Right atrium auricular region (tissue), 2 donors: ENCODE results near the gene FANCD2OS. TPM values are rescaled to one million over a fixed set of nuclear protein-coding genes. Genes with fewer than 3 reads are reported as not detected.

Experiments
- DNase-seq: peaks from one replicate; pipeline ENCODE4 v3.0.0-alpha.2; 2019; ENCODE audit warnings: low spot score
- H3K27ac ChIP-seq, 2 donors: fragments of 200-600 bp; sonication (generic); 1 replicate in 1 of 2; 2 replicates in 1 of 2; pipeline ENCODE4 v1.5.1; 2016 to 2019
- H3K27me3 ChIP-seq, 2 donors: fragments of 200-600 bp; sonication (generic); one replicate each; pipeline versions ENCODE4 v1.5.1 to v1.6.0; 2017 to 2019
- H3K36me3 ChIP-seq: fragments of 200-600 bp; sonication (generic); one replicate; pipeline ENCODE4 v1.5.1; 2016
- H3K4me1 ChIP-seq, 2 donors: fragments of 200-600 bp; sonication (generic); one replicate each; pipeline versions ENCODE4 v1.5.1 to v1.6.0; 2017 to 2019
- H3K4me3 ChIP-seq, 2 donors: fragments of 200-600 bp; sonication (generic); 1 replicate in 1 of 2; 2 replicates in 1 of 2; pipeline ENCODE4 v1.5.1; 2017 to 2019; ENCODE audit warnings: mild to moderate bottlenecking in 1 of 2, moderate library complexity in 1 of 2
- H3K9me3 ChIP-seq, 2 donors: fragments of 200-600 bp; sonication (generic); one replicate each; pipeline ENCODE4 v1.5.1; 2019
- total RNA-seq, 2 donors: library from RNA; depleted of rRNA; stranded (reverse); fragments of >200 nt; gene quantifications; one replicate each; pipeline ENCODE4 v1.1.0, GENCODE V29; 2016
- TF ChIP-seq, protein P1 (sequence below), 2 donors: fragments of 200-600 bp; sonication (generic); IDR thresholded peaks; one replicate each; pipeline ENCODE4 v1.5.1; 2019; ENCODE audit warnings: antibody characterized with exemption in 2 of 2

Gene FANCD2OS
- not detected for total RNA-seq

DNA sequence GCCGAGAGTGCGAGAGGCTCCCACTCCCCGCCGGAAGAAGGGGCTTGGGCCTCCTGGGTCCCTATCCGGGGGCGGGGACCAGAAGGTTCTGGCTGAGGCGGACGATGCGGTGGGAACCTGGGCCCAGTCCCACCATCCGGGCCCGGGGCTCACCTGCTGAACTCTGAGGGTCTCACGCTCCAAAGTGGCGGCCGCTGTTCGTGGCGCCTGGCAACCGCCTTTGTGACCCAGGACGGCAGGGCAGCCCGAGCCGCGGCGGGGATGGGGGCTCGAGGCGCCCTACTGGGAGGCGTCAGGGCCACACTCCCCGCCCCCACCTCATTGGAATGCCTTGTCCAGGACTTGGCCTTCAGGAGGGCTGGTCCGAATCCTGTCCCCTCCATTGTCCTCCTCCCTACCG, at the start of gene FANCD2OS:
FANCD2OS (minus strand) TSS at position 165 of the 400 bp plus-strand sequence. CDS start 3,481 bp downstream, outside the sequence.
- H3K36me3 ChIP-seq: no peaks in the 10 kb centered on the region
- no peak within 1 kb of the TSS for H3K4me3 ChIP-seq
- H3K27me3 ChIP-seq: no peaks in the 10 kb centered on the region
- TF ChIP-seq, protein P1, sequence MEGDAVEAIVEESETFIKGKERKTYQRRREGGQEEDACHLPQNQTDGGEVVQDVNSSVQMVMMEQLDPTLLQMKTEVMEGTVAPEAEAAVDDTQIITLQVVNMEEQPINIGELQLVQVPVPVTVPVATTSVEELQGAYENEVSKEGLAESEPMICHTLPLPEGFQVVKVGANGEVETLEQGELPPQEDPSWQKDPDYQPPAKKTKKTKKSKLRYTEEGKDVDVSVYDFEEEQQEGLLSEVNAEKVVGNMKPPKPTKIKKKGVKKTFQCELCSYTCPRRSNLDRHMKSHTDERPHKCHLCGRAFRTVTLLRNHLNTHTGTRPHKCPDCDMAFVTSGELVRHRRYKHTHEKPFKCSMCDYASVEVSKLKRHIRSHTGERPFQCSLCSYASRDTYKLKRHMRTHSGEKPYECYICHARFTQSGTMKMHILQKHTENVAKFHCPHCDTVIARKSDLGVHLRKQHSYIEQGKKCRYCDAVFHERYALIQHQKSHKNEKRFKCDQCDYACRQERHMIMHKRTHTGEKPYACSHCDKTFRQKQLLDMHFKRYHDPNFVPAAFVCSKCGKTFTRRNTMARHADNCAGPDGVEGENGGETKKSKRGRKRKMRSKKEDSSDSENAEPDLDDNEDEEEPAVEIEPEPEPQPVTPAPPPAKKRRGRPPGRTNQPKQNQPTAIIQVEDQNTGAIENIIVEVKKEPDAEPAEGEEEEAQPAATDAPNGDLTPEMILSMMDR (IDR thresholded peaks at IDR 0.05): no peak
- H3K4me1 ChIP-seq: no peaks in the 10 kb centered on the region
- no peaks in the 10 kb centered on the region for H3K9me3 ChIP-seq
- no peak for DNase-seq
- H3K27ac ChIP-seq: no peak within 1 kb of the TSS

- Histone ChIP-seq H3K27me3 (no peaks in the 10 kb centered on the region), H3K9me3 (no peaks in the 10 kb centered on the region), H3K4me1 (no peaks in the 10 kb centered on the region), H3K27ac (no peak overlapping the region), H3K4me3 (no peak overlapping the region), H3K36me3 (peaks cover 13% of the 10 kb centered on the region)
- no peak for DNase-seq
- TF ChIP-seq, protein P1 (IDR thresholded peaks at IDR 0.05): no peak
These were observed 49.0 kb upstream of the FANCD2OS start for GRCh38 chr3:10157031-10157430.

DNA sequence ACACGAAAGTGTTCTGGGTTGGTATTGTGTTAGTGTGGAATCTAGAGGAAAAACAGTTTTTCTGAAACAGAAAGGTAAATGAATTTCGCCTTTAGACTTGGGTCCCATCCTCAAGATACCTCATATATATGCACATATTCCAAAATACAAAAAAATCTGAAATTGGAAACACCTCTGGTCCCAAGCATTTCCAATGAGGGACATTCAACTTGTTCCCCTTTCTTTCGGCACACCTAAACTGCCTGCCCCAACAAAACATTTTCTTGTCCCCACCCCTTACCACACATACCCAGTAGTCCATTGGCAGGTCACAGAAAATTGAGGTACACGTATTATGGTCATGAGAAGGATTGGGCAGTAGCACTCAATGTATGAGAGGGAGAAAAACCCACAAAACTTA, 47.6 kb upstream of the FANCD2OS start:
- Histone ChIP-seq H3K4me3 (no peak overlapping the region), H3K4me1 (no peaks in the 10 kb centered on the region), H3K27ac (no peak overlapping the region), H3K36me3 (peaks cover 26% of the 10 kb centered on the region), H3K27me3 (no peaks in the 10 kb centered on the region), H3K9me3 (no peaks in the 10 kb centered on the region)
- TF ChIP-seq, protein P1 (IDR thresholded peaks at IDR 0.05): no peak
- no peak for DNase-seq

GRCh38 chr3:10155123-10155472, 47.0 kb upstream of the FANCD2OS start:
- no peaks in the 10 kb centered on the region for H3K27me3 ChIP-seq
- H3K9me3 ChIP-seq: no peaks in the 10 kb centered on the region
- peaks cover 31% of the 10 kb centered on the region for H3K36me3 ChIP-seq
- no peak overlapping the region for H3K4me3 ChIP-seq
- no peak overlapping the region for H3K27ac ChIP-seq
- DNase-seq: no peak
- no peaks in the 10 kb centered on the region for H3K4me1 ChIP-seq
- TF ChIP-seq, protein P1 (IDR thresholded peaks at IDR 0.05): no peak

- no peaks in the 10 kb centered on the region for H3K27me3 ChIP-seq
- no peaks in the 10 kb centered on the region for H3K9me3 ChIP-seq
- H3K36me3 ChIP-seq: peaks cover 37% of the 10 kb centered on the region
- H3K4me3 ChIP-seq: no peak overlapping the region
- no peaks in the 10 kb centered on the region for H3K4me1 ChIP-seq
- no peak overlapping the region for H3K27ac ChIP-seq
- TF ChIP-seq, protein P1 (IDR thresholded peaks at IDR 0.05): no peak
- DNase-seq: no peak
These were observed 46.5 kb upstream of the FANCD2OS start for GRCh38 chr3:10154335-10155122.

DNA sequence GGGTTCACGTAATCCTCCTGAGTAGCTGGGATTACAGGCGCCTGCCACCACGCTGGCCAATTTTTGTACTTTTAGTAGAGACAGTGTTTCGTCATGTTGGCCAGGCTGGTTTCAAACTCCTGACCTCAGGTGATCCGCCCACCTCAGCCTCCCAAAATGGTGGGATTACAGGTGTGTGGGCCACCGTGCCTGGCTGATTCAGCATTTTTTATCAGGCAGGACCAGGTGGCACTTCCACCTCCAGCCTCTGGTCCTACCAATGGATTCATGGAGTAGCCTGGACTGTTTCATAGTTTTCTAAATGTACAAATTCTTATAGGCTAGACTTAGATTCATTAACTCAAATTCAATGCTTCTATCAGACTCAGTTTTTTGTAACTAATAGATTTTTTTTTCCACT, 42.9 kb upstream of the FANCD2OS start:
- Histone ChIP-seq H3K36me3 (peaks cover 52% of the 10 kb centered on the region), H3K4me1 (no peaks in the 10 kb centered on the region), H3K4me3 (no peak overlapping the region), H3K27me3 (no peaks in the 10 kb centered on the region), H3K9me3 (no peaks in the 10 kb centered on the region), H3K27ac (no peak overlapping the region)
- TF ChIP-seq, protein P1 (IDR thresholded peaks at IDR 0.05): no peak
- DNase-seq: no peak
